HG03342 (cell line): ENCODE results near the gene TPT1.
"Not testable (repeated sequence)": the region's sequence is repeated elsewhere in the genome, so short reads cannot be mapped to it uniquely, and the experiment has no call there.

Experiments
- ATAC-seq: cut with Tn5 transposase; IDR thresholded peaks from one replicate; pipeline ENCODE4 v1.9.1; 2021; ENCODE audit warnings: mild to moderate bottlenecking, moderate library complexity; ENCODE audit not compliant: unreplicated experiment

TPT1 gene

DNA sequence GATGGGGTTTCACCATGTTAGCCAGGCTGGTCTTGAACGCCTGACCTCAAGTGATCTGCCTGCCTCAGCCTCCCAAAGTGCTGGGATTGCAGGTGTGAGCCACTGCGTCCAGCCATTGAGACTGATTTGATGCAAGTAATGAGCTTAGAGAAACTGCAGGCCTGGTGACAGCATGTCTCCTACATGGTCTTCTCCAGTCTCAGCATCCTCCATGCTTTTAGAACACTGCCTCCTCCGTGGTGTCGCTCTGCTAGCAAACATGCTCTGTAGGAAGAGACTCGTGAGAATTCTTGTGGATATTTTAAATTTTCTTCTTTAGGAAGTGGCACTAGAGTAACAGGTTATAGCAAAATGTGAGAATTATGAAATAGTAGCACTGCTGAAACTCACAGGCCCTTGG lies 37.1 kb downstream of the TPT1 start:
- no peak for ATAC-seq

DNA sequence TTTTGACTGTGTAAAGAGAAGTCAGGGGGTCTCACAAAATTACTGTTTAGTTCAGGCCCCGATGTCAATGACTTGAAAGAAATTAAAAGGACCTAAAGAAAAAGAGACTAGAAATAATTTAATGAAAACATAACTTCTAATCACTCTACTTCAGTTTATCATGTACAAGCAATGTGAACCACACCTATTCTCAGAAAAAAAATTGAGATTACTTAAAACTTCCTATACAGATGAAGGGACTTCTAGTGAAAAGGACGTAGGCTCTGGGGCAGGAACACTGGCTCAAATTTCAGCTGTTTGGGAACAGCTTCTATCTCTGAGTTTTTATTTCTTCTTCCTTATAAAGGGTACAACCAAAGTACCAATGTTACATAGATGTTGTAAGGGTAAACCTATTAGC lies 38.0 kb downstream of the TPT1 start:
- no peak for ATAC-seq

DNA sequence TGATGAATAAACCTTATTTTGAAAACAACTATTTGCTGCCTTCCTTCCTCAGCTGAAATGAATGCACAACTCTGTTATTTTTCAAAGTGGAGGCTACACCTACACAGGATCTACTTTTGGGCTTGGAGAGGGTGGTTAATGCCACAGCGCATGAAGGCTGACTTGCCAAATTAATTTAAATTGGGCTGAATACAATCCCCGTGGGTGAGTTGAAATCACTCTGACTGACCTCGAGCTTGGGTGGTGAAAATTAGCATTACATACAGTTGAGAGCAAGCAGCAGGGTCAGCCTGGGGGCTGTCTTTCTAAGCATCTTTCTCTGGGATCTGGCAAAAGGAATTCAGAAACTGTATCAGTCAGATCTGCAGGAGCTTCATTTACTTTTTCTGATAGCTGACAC lies 38.5 kb downstream of the TPT1 start:
- ATAC-seq, result no peak

DNA sequence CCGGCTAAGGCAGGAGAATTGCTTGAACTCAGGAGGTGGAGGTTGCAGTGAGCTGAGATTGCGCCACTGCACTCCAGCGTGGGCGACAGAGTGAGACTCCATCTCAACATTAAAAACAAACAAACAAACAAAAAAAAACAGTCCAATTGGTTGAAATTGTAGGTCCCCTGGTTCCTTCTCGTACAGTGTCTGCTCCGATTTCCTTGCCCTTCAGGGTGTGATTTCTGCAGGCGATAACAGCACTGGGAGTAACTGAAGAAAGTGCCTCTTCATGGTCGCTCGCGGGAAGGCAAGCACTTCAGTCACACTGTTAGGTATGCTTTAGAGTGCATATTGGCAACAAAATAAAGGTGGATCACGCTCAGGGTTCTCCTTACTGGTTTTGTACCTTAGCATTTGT lies 39.7 kb downstream of the TPT1 start:
- no peak for ATAC-seq

DNA sequence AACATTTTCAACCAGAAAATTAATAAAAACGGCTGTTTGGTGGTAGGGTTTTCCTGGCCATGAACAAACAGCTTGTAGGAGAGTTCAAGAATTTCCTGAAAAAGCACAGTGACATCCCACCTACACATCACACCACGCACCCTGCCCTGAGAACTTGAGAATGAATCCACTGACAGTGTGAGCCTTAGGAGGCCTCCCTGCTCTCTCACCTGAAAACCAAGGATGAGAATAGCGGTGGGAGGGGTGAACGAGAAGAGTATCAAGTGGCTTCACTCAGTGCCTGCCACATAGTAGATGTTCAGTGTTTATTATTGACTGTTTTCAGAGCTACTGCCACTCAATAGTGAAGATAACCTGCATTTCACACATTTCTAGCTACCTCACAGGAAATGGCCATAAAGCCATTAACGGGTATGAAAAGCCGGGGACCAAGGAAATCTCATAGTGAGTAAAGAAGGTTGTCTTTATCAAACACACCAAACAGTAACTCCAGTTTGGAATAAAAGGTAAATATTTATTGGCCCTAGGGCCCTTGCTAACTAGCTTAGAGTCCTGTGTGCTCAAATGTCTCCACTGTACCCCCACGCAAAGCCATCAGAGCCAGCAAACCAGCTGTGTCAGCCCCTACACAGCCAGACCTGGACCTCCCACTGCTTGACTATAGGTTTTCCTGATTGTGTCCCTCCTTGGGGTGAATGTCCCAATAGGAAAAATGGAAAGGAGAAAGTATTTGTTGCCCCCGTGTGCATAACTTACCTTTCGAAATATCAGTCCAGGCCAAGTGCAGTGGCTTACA lies 40.6 kb downstream of the TPT1 start:
- no peak for ATAC-seq

DNA sequence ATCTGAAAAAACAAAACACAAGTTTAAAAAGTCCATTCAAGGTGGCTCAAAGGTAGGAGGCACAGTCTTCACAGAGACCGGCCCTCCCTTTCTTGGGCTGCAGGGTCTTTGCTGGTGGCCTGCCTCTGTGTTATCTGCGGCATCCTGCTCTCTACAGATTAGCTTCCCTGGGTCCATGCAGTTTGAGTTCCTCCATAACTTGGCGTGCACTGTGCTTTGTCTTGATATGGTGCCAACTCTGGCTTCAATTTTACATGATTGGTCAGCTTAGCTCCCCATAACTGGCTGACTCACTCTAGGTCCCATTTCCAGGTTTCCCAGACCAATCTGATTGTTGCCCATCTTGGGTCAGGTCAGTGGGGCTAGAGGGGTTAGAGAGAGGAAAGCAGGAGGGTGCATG lies 41.8 kb downstream of the TPT1 start:
- no peak for ATAC-seq

DNA sequence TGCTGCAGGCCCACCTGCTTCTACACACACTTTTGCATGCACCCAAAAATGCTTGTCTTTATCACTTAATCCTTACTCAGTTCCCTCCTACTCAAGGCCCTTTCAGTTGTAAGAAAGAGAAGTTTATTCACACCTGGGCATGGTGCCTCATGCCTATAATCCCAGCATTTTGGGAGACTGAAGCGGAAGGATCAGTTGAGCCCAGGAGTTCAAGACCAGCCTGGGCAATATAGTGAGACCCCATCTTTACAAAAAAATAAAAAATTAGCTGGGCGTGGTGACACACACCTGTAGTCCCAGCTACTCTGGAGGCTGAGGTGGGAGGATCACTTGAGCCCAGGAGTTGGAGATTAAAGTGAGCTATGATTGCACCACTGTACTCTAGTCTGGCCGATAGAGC lies 42.4 kb downstream of the TPT1 start:
- ATAC-seq, result not testable (repeated sequence)

DNA sequence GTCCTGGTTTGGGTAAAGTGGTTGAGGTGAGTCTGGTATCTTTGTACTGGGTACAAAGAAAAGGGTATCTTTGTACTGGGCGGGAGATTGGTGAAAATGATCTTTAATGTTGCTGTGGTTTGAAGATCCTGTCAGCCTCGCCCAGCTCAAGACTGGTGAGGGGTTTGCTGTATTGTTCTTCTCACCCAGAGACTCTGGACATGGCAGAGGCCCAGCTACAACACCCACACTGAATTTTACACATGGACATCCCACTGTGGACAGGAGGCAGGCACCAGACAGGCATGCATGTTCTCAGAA lies 42.8 kb downstream of the TPT1 start:
- ATAC-seq, result no peak

DNA sequence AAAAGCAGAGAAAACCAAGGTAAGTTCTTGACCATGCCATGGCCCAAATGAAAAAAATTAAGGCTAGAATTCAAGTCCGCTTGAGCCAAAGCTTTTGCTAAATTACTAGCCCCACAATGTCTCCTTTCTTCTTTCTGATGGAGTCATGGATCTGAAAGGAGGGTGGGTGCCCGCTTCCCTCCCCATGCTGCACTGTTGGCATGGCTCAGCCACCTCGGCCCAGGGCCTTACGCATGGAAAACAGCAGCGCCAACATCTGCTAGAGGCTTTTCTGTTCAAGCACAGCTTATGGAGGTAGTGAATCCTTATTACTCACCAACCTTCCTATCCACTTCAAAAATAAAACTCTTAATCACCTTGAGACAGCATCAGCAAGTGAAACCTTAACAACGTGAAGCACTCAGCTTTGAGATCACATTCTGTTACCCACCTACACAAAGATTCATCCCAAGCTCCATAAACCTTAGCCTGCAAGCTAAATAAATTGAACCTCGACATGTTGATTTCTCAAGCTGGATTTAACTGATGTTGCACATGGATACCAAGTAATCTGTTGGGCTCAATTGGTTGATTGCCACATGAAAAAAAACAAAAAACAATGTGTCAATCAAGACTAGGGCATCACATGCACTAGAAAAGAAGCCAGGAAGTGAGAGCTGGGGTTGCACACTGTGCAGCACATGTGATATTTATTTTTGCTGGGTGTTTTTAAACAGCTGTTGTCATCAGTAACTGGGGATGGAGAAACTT lies 43.4 kb downstream of the TPT1 start:
- no peak for ATAC-seq

DNA sequence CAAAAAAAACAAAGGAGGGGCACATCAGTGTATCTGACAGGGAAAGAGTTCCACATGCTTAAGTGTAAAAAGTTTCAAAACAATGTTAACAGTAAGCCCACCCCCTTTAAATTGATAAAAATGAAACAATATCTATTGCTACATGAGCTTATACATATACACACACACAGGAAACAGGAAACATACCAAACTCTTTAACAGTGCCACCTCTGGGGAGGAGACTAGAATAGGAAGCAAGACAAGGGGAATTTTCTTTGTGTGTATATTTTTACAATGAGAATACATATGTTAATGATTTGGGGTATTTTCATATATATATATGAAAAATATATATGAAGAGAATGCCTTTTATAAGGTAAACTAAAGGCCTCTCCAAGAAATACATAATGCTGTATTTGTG lies 44.7 kb downstream of the TPT1 start:
- ATAC-seq, result no peak

DNA sequence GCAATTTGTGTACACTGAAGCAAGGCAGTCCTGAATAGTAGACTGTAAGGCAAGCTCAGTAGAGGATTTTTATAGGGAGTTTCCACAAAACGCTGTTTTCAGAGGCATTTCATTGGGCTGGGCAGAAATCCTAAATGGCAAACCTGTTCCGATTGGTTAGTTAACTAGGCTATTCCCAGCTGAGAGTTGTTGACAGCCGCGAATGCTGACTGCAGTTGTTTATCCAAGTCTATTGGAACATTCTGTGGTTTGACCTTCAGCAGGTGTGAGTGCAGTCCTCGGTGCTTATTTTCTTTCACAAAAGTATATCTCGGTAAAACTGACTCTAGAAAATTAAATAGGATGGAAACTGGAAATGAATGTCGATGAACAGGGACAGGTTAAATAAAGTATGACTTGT lies 45.4 kb downstream of the TPT1 start:
- no peak for ATAC-seq

DNA sequence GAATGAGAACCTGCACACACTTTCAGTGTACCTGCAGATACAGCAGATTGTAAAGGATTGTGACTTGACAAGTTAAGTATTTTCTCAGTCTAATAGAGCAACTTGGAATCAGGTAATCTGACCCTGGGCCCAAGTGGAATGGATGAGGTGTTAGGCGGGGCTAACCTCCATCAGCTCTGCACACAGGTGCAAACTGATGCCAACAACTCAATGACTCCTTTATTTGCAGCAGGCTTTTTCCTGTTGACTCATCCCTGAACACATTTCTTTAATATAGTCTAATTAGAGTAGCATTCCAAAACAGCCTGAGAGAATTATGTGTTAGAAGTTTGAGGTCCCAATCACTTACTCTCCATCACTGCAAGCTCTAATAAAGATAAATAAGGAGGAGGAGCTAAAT lies 48.8 kb downstream of the TPT1 start:
- no peak for ATAC-seq

DNA sequence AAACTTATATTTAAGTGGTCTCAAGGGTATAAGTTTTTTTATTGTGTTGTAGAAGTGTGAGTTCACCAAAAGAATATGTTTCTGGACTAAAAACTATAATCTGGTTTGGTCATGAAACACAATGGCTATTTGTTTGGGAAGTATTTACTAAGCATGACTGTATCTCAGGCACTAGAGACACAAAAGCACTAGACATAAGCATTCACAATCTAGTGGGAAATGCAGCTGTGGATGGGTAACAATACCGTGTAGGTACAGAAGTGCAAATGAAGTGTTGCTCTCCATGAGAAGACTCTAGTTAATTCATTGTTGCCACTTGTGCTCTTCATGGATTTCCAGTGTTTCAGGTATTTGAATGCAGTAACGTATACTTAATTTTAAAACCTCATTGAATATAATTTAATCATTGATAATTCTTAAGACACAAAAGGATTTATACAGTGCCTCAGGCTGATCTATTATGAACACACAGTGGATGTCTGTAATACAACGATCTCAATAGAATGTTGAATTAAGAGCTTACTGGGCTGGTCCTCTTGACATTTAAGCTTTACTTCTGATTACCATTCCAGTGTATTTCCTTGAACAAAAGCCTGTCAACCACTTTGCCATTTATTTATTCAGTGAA lies 50.9 kb downstream of the TPT1 start:
- ATAC-seq, result no peak
